Heart right ventricle (tissue), 16 donors: Measurements from ENCODE around the gene TKT. TPM values are rescaled to one million over a fixed set of nuclear protein-coding genes. Genes with fewer than 3 reads are reported as not detected.
A peak's percentile ranks its signal among the peaks of the same experiment; 100 is the strongest.

ENCODE experiments used
- ATAC-seq, 8 donors: fragments of 200-7000 bp; cut with Tn5 transposase; one replicate each; pipeline ENCODE4 v1.9.1; 2020; ENCODE audit warnings: mild to moderate bottlenecking in 8 of 8, moderate library complexity in 8 of 8, moderate number of reproducible peaks in 1 of 8
- DNase-seq, 2 donors: peaks; one replicate each; pipeline ENCODE4 v3.0.0-alpha.2; 2020
- H3K27ac ChIP-seq, 10 donors: fragments of 200-600 bp; sonication (generic) in 2 of 10; one replicate each; pipeline versions ENCODE4 v1.5.0 to v1.8.0; 2020 to 2022; ENCODE audit warnings: mild to moderate bottlenecking in 3 of 10
- H3K27me3 ChIP-seq, 7 donors: fragments of 200-600 bp; one replicate each; pipeline ENCODE4 v1.8.0; 2021 to 2022; ENCODE audit warnings: mild to moderate bottlenecking in 2 of 7
- H3K36me3 ChIP-seq, 9 donors: fragments of 200-600 bp; sonication (generic) in 1 of 9; one replicate each; pipeline versions ENCODE4 v1.5.0 to v1.8.0; 2020 to 2022; ENCODE audit warnings: mild to moderate bottlenecking in 2 of 9
- H3K4me1 ChIP-seq, 9 donors: fragments of 200-600 bp; sonication (generic) in 1 of 9; one replicate each; pipeline versions ENCODE4 v1.5.0 to v1.8.0; 2020 to 2022; ENCODE audit warnings: mild to moderate bottlenecking in 4 of 9
- H3K4me3 ChIP-seq, 10 donors: fragments of 200-600 bp; sonication (generic) in 2 of 10; one replicate each; pipeline versions ENCODE4 v1.5.0 to v1.8.0; 2020 to 2022; ENCODE audit warnings: mild to moderate bottlenecking in 7 of 10, moderate library complexity in 2 of 10
- H3K9me3 ChIP-seq, 11 donors: fragments of 200-600 bp in 10 of 11; sonication (generic) in 2 of 11; one replicate each; pipeline versions ENCODE4 v1.5.0 to v1.8.0; 2013 to 2022; ENCODE audit warnings: mild to moderate bottlenecking in 2 of 11, control low read depth in 1 of 11, moderate library complexity in 1 of 11
- CTCF ChIP-seq, 9 donors: fragments of 200-600 bp; sonication (generic) in 2 of 9; IDR thresholded peaks; one replicate each; pipeline versions ENCODE4 v1.5.0 to v1.8.0; 2021 to 2022; ENCODE audit warnings: antibody characterized with exemption in 9 of 9, mild to moderate bottlenecking in 5 of 9, moderate library complexity in 1 of 9
- WGBS, 2 donors: extraction: QIAGEN DNeasy Blood & Tissue Kit; methylation state at CpG; one replicate each; pipeline ENCODE4 v1.1.7; 2013; ENCODE audit warnings: inconsistent platforms in 1 of 2; 5-methylcytosine and 5-hydroxymethylcytosine counted together
- intact Hi-C, 10 donors: fragments of 100-400 bp; cut with DNase I; formaldehyde crosslinking; loops; one replicate each; pipeline versions ENCODE4 v1.11.1 to v1.14.2; 2022
- polyA plus RNA-seq, 2 donors: library from polyadenylated mRNA; stranded (reverse); fragments of 200-250 nt; gene quantifications; one replicate each; pipeline ENCODE4 v1.2.3, GENCODE V29; 2013
- total RNA-seq, 10 donors: library from RNA; stranded (reverse); fragmentation: NEBNext Ultra II Directional in 3 of 10; extraction: Animal tissue kit (Norgen Biotek cat#: 25700) in 3 of 10; gene quantifications; one replicate each; pipeline versions ENCODE4 v1.2.1 to v1.2.4, GENCODE V29; 2021 to 2023
- donor health status: Arrhythmogenic right ventricular cardiomyopathy.
- donor health status: ischemic (EF 13 %, LVEDD 7.1; RV severe dilation, severe dysfunction).
- donor health status: healthy with polysubstance abuse.
- donor health status: DM: no; HTN: yes; CAD: no.
- donor health status: DM: no; HTN: no; CAD: no.
- donor health status: ischemic (EF 25% LVEDD 6.9; RV normal size, moderate dysfunction).
- donor health status: ischemic (EF 25% LVEDD 5.7; RV mildly dilated, moderate dysfunction).
- donor health status: healthy.
- donor health status: DM: yes; HTN: yes; CAD: no.
- donor health status: Ischemic cardiomyopathy.
- donor health status: ischemic (EF 35%, LVEDD 5.7; RV mildly dilated, moderate dysfunction).
- donor health status: nonischemic (EF 11% LVEDD 7.7; RV severe dilation, severe dysfunction).
- donor health status: DM: yes; HTN: yes; CAD: no.
- donor health status: PGD.
- donor health status: ischemic (EF 29% LVEDD 5.4; RV normal size, mild dysfunction).
- donor health status: nonischemic (EF 23%, LVEDD 6.1; RV moderate dilation, normal function).

TKT gene
- total and polyA plus RNA-seq, 12 donors: 16.5 to 91.4 (median 31.2) TPM

GRCh38 chr3:53191836-53192480 lies 63.9 kb downstream of the TKT start:
- peaks cover 10 to 44% (median 28%) of the 10 kb centered on the region in 9 donors for H3K4me1 ChIP-seq
- H3K27me3 ChIP-seq: no peaks in the 10 kb centered on the region
- WGBS, 2 donors: 84 to 89% methylated on average over 16 of the region's 16 CpGs
- H3K27ac ChIP-seq: no peak overlapping the region
- DNase-seq (no peak), ATAC-seq (no peak)
- intact Hi-C loops: loop anchor here in 2 of 10 donors (5.0 to 10.0 kb wide), 2 partner anchors 60 to 337 kb away; partner anchors contain the start of gene RFT1 (in 1 of the 2)
- TF ChIP-seq CTCF (IDR thresholded peaks at IDR 0.05): no peak
- no peaks in the 10 kb centered on the region for H3K9me3 ChIP-seq
- H3K4me3 ChIP-seq: no peak overlapping the region
- peaks cover 0 to 72% (median 5%) of the 10 kb centered on the region in 9 donors for H3K36me3 ChIP-seq

GRCh38 chr3:53190659-53191058 lies 65.2 kb downstream of the TKT start:
- Histone ChIP-seq H3K36me3 (peaks cover 0 to 85% (median 5%) of the 10 kb centered on the region in 9 donors), H3K27ac (no peak overlapping the region), H3K27me3 (no peaks in the 10 kb centered on the region), H3K4me1 (peaks cover 5 to 34% (median 22%) of the 10 kb centered on the region in 9 donors), H3K4me3 (no peak overlapping the region), H3K9me3 (no peaks in the 10 kb centered on the region)
- TF ChIP-seq CTCF (IDR thresholded peaks at IDR 0.05): no peak
- intact Hi-C loops: loop anchor here in 2 of 10 donors (5.0 to 10.0 kb wide), 2 partner anchors 58 to 336 kb away; partner anchors contain the start of gene RFT1 (in 1 of the 2)
- ATAC-seq (no peak), DNase-seq (no peak)
- 93 to 98% methylated on average over 3 of the region's 3 CpGs for whole genome bisulfite sequencing, 2 donors

- ATAC-seq (no peak), DNase-seq (no peak)
- intact Hi-C loops: no loop called here
- peaks cover 0 to 99% (median 5%) of the 10 kb centered on the region in 9 donors for H3K36me3 ChIP-seq
- peaks cover 0 to 22% (median 11%) of the 10 kb centered on the region in 9 donors for H3K4me1 ChIP-seq
- H3K4me3 ChIP-seq: no peak overlapping the region
- WGBS, 2 donors: 90 to 92% methylated on average over 3 of the region's 3 CpGs
- H3K9me3 ChIP-seq: no peaks in the 10 kb centered on the region
- H3K27me3 ChIP-seq: no peaks in the 10 kb centered on the region
- H3K27ac ChIP-seq: no peak overlapping the region
- TF ChIP-seq CTCF (IDR thresholded peaks at IDR 0.05): no peak
Observed at GRCh38 chr3:53189276-53189675, 66.5 kb downstream of the TKT start.

- peak in 1 of 8 donors; percentile 32 for ATAC-seq
- Histone ChIP-seq H3K9me3 (no peaks in the 10 kb centered on the region), H3K36me3 (peaks cover 0 to 99% (median 5%) of the 10 kb centered on the region in 9 donors), H3K4me1 (peaks cover 0 to 16% (median 6%) of the 10 kb centered on the region in 9 donors), H3K27ac (no peak overlapping the region), H3K4me3 (no peak overlapping the region), H3K27me3 (no peaks in the 10 kb centered on the region)
- intact Hi-C loops: no loop called here
- no peak for TF ChIP-seq CTCF (IDR thresholded peaks at IDR 0.05)
- no peak for DNase-seq
- 95 to 96% methylated on average over 13 of the region's 13 CpGs for WGBS, 2 donors
Observed at GRCh38 chr3:53188720-53189119, 67.1 kb downstream of the TKT start.
